ENCODE data around the gene TMEM238L. TPM values are rescaled to one million over a fixed set of nuclear protein-coding genes. Genes with fewer than 3 reads are reported as not detected.
A peak's percentile ranks its signal among the peaks of the same experiment; 100 is the strongest.

Gene TMEM238L
- total RNA-seq, 4 donors from 2014 or later = 16.3 to 45.3 (median 25.4) TPM

GRCh38 chr17:10752696-10753095, 51.2 kb downstream of the TMEM238L start:
- Histone ChIP-seq H3K9me3 (no peaks in the 10 kb centered on the region), H3K36me3 (no peaks in the 10 kb centered on the region), H3K4me3 (no peak overlapping the region), H3K4me1 (no peaks in the 10 kb centered on the region), H3K27me3 (no peaks in the 10 kb centered on the region), H3K27ac (no peak overlapping the region)
- DNase-seq = no peak
- TF ChIP-seq, protein P1, sequence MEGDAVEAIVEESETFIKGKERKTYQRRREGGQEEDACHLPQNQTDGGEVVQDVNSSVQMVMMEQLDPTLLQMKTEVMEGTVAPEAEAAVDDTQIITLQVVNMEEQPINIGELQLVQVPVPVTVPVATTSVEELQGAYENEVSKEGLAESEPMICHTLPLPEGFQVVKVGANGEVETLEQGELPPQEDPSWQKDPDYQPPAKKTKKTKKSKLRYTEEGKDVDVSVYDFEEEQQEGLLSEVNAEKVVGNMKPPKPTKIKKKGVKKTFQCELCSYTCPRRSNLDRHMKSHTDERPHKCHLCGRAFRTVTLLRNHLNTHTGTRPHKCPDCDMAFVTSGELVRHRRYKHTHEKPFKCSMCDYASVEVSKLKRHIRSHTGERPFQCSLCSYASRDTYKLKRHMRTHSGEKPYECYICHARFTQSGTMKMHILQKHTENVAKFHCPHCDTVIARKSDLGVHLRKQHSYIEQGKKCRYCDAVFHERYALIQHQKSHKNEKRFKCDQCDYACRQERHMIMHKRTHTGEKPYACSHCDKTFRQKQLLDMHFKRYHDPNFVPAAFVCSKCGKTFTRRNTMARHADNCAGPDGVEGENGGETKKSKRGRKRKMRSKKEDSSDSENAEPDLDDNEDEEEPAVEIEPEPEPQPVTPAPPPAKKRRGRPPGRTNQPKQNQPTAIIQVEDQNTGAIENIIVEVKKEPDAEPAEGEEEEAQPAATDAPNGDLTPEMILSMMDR (IDR thresholded peaks at IDR 0.05) = no peak
- TF ChIP-seq POLR2A (IDR thresholded peaks at IDR 0.05) = no peak

DNA sequence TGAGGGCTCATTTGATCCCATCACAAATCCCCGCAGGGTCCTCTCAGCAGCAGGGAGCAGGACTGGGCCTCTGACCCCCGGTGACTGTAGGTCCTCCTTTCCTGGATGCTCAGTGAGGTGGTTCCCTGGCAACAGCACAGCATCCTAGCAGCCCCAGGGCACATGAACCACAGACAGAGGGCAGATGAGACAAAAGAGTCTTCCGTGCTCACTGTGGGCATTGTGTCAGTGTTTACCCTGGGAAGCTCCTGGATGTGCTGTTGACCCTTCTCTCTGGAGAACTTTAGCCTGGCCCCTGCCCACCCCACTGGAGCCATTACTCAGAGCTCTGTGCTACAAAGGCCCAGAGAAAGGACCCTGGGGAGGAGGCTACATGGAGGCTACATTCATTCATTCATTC, 52.3 kb downstream of the TMEM238L start:
- no peak for DNase-seq
- Histone ChIP-seq H3K27ac (no peak overlapping the region), H3K36me3 (no peaks in the 10 kb centered on the region), H3K9me3 (no peaks in the 10 kb centered on the region), H3K4me3 (no peak overlapping the region), H3K4me1 (no peaks in the 10 kb centered on the region), H3K27me3 (no peaks in the 10 kb centered on the region)
- TF ChIP-seq POLR2A (IDR thresholded peaks at IDR 0.05) = no peak
- TF ChIP-seq, protein P1 (IDR thresholded peaks at IDR 0.05) = no peak

- Histone ChIP-seq H3K36me3 (no peaks in the 10 kb centered on the region), H3K4me3 (no peak overlapping the region), H3K9me3 (no peaks in the 10 kb centered on the region), H3K27me3 (no peaks in the 10 kb centered on the region), H3K27ac (no peak overlapping the region), H3K4me1 (no peaks in the 10 kb centered on the region)
- no peak for TF ChIP-seq POLR2A (IDR thresholded peaks at IDR 0.05)
- TF ChIP-seq, protein P1 (IDR thresholded peaks at IDR 0.05) = no peak
- DNase-seq = no peak
Observed at GRCh38 chr17:10750210-10750609, 53.7 kb downstream of the TMEM238L start.

DNA sequence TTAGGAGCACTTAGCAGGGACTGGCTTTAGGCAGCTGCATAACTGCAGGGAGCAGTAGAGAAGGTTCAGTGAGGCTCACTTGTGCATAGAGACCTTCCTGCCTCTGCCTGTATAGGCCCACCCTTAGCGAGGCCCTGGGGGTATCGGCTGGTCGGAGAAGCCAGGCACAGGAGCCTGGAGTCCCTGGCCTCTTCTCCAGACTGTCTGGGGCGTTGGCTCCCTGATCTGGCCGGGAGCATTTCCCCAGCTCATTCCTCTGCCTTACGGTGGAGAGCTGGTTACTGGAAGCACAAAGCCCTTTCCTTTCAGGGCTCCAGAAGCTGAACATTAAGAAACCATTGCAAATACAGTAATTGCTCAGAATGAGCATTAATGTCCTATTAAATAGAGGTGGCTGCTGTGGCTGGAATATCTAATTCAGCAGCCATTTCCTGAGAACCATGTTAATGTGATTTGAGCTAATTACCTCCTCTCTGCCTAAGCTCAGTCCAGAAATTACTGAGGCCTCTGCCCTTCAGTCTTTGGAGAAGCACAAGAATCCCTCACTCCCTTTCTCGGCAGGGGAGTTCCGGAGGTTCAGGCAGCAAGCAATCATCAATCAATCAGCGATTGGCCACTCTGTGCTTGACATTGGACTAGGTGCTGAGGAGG, 55.2 kb downstream of the TMEM238L start:
- no peak for DNase-seq
- Histone ChIP-seq H3K9me3 (no peaks in the 10 kb centered on the region), H3K4me1 (peaks cover 0 to 1% (median 0%) of the 10 kb centered on the region in 4 donors), H3K36me3 (no peaks in the 10 kb centered on the region), H3K27me3 (no peaks in the 10 kb centered on the region), H3K27ac (no peak overlapping the region), H3K4me3 (no peak overlapping the region)
- no peak for TF ChIP-seq POLR2A (IDR thresholded peaks at IDR 0.05)
- TF ChIP-seq, protein P1 (IDR thresholded peaks at IDR 0.05) = no peak

GRCh38 chr17:10745231-10745630, 58.7 kb downstream of the TMEM238L start:
- peaks cover 0 to 4% (median 0%) of the 10 kb centered on the region in 4 donors for H3K4me1 ChIP-seq
- peak overlapping the region in 1 of 4 donors; percentile 23 for H3K27ac ChIP-seq
- H3K9me3 ChIP-seq = no peaks in the 10 kb centered on the region
- no peak for DNase-seq
- no peaks in the 10 kb centered on the region for H3K36me3 ChIP-seq
- H3K4me3 ChIP-seq = no peak overlapping the region
- no peaks in the 10 kb centered on the region for H3K27me3 ChIP-seq
- no peak for TF ChIP-seq POLR2A (IDR thresholded peaks at IDR 0.05)
- TF ChIP-seq, protein P1 (IDR thresholded peaks at IDR 0.05) = no peak

Small RNA genes lying within 50 kb of the gene (small RNA-seq; reads per million reads assigned to genes)
- gene AC015908.2 = 0 reads per million in 2 donors
- gene TMEM238L = 0 to 0.57 reads per million in 2 donors

Other genes with a start within 250 kb of the TMEM238L start
- gene MYH3, start 146.8 kb downstream of the TMEM238L start, total RNA-seq = 10 to 100 TPM in 2 of 4 donors, 1 to 10 TPM in 2; 3.7 to 32.2 (median 8.4) TPM
- gene SCO1, start 106.6 kb downstream of the TMEM238L start, total RNA-seq = 10 to 100 TPM; 12.4 to 28.6 (median 19.5) TPM
- 10 to 100 TPM in 2 of 4 donors, 1 to 10 TPM in 2; 6.5 to 20.6 (median 14.0) TPM for gene ADPRM, start 106.5 kb downstream of the TMEM238L start, total RNA-seq
- 10 to 100 TPM; 14.6 to 56.1 (median 23.4) TPM for gene TMEM220, start 74.1 kb downstream of the TMEM238L start, total RNA-seq
- gene PIRT, start 34.0 kb upstream of the TMEM238L start, total RNA-seq = 1 to 10 TPM in 2 of 4 donors, under 1 TPM in 2; 0.35 to 2.0 (median 1.2) TPM